ENCODE results near the gene CLEC6A.
"Not testable (repeated sequence)": the region's sequence is repeated elsewhere in the genome, so short reads cannot be mapped to it uniquely, and the experiment has no call there.

Gene CLEC6A

GRCh38 chr12:8455727-8456360, at the start of gene CLEC6A:
CLEC6A (plus strand) TSS chr12:8455962; CDS start chr12:8456112, 150 bp downstream.
- no peak for DNase-seq (ENCODE audit: low read depth, low spot score)

- DNase-seq (ENCODE audit: low read depth, low spot score): not testable (repeated sequence)
These were observed 36.2 kb upstream of the CLEC6A start for GRCh38 chr12:8419576-8419975.

DNA sequence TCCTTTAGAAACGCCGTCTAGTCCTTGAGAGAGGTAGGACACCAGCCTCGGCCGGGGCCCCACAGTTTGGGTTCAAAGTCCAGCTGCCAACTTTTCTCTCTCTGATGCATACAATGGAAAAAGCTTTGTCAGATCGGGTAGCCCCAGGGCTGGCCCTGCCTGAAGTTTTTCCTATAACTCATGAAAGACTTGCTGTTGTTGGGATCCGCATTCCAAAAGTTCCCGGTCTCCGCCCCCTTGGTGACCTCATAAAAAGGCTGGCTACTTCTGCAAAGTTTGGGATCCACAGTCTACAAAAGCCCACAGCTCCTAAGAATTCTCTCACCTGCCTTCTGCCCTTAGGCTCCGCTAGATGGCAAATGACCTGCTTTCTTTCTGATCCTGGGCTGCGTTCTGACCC, 35.3 kb upstream of the CLEC6A start:
- DNase-seq (ENCODE audit: low read depth, low spot score): no peak

GRCh38 chr12:8444536-8445278, 11.1 kb upstream of the CLEC6A start:
- DNase-seq (ENCODE audit: low read depth, low spot score): not testable (repeated sequence)

DNA sequence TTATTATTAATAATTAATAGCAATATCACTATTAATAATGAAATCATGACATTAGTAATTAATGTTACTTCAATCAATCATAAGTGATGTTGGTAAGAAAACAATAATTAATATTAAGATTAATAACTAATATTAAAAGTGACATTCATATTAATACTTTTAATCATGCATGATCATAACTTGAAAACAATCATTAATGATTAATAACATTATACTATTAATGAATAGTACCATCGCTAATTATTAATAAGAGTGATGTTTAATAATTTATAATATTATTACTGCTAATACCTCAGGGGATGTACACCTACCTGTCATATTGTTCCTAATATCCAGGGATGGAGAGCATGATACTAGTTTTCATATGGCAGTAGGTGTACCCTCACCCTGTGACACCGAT, 10.0 kb upstream of the CLEC6A start:
- DNase-seq (ENCODE audit: low read depth, low spot score): no peak

DNA sequence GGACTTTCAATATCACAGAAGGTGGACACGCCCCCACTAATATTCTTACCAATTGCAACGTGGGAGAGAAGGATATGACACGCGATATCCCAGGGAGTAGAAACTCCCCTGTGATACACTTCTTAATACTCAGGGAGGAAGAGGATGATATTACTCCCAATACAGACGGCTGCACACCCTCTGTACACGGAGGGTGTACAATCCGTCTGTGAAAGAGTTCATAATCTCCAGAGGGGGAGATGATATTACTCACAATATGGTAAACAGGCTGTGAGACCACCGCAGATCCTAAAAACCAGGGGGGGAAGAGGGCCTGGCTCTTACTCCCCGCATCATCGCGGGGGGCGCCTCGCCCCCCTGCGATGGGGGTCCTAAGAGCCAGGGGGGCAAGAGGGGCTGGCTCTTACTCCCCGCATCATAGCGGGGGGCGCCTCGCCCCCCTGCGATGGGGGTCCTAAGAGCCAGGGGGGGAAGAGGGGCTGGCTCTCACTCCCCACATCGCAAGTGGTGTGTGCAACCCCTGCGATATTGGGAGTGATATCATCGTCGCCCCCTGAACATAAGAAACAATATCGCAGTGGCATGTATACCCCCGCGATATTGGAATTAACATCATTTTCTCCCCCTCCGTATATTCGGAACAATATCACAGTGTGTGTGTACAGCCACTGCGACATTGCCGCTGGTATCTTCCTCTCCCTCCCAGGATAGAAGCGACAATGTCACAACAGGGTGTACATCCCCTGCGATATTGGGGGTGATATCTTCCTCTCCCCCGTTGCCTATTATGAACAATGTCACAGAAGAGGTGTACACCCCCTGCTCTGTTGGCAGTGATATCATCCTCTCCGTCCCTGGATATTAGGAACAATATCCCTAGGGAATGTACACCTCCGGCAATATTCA, 8.9 kb upstream of the CLEC6A start:
- DNase-seq (ENCODE audit: low read depth, low spot score): no peak

GRCh38 chr12:8449355-8449859, 6.4 kb upstream of the CLEC6A start:
- DNase-seq (ENCODE audit: low read depth, low spot score): no peak

DNA sequence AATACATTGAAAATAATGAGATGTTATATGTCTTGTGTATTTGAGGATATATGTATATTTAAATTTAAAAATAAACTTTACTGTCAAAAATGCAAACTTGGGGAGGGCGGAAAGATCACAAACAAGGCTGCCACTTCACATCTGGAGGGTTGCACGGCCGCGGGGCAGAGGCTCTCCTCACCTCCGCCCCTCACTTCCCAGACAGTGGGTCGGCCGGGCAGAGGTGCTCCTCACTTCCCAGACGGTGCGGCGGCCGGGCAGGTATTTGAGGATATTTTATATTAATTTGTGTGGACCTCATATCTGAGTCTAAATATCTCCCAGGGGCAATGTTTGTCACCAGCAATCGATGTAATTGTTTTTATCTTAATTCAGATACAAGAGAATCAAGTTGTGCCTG, 3.7 kb upstream of the CLEC6A start:
- no peak for DNase-seq (ENCODE audit: low read depth, low spot score)

DNA sequence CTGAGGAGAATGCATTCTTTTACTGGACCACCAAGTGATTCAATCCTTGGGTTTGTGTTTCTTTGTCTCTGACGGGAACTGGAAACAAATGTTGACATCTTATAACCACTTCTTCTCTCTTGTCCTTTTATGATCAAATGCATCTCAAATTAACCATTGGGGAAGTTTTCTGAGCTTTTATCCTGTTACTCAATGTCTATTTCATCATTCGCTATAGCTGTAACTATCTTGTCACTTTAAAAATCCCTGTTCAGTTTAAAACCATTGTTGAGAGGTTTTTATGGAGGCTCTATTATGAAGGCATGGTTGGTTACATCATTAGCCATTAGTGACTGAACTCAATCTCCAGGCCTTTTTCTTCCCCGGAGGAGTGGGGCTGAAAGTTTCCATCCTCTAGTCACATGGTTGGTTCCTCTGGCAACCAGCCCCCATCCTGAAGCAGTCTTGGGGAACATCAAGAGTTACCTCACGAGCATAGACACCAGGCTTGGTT, 2.7 kb upstream of the CLEC6A start:
- DNase-seq (ENCODE audit: low read depth, low spot score): no peak

DNA sequence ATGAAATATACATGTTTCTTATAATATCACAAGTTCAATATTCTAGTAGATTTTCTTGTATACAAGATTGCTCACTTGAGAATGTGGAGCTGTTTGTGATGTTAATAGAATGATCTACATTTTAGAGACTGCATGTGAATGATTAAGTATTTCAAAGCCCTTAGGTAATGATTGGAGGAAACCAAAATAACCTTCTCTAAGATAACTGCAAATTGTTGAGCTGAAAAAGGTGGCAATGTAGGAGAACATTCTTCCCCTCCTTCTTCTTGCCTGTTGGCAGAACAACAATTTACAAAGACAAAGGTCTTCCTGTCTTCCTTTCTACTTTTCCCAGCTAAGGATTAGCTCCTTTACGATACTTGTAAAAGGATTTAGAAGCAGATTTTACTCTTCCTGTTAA, 2.0 kb upstream of the CLEC6A start:
- DNase-seq (ENCODE audit: low read depth, low spot score): no peak

DNA sequence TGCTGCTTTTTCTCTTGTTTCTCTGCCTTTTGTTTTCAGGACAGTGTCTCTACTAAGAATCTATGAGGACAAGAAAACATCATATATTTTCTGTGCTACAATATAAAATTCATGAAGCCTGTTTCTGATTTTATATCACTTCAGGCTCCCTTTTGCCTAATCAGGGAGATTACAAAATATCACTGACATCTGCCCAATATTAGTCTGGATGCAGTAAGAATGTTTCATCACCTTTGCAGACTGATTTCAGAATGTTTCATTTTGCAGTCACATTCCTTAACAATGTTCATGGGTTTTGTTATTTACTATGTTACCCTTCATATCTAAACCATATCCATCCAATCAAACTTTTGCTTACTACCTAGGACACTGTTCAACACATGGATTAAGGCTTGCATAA, 491 bp upstream of the CLEC6A start:
- DNase-seq (ENCODE audit: low read depth, low spot score): no peak

- no peak for DNase-seq (ENCODE audit: low read depth, low spot score)
These were observed 5.7 kb downstream of the CLEC6A start for GRCh38 chr12:8461426-8461825.

DNA sequence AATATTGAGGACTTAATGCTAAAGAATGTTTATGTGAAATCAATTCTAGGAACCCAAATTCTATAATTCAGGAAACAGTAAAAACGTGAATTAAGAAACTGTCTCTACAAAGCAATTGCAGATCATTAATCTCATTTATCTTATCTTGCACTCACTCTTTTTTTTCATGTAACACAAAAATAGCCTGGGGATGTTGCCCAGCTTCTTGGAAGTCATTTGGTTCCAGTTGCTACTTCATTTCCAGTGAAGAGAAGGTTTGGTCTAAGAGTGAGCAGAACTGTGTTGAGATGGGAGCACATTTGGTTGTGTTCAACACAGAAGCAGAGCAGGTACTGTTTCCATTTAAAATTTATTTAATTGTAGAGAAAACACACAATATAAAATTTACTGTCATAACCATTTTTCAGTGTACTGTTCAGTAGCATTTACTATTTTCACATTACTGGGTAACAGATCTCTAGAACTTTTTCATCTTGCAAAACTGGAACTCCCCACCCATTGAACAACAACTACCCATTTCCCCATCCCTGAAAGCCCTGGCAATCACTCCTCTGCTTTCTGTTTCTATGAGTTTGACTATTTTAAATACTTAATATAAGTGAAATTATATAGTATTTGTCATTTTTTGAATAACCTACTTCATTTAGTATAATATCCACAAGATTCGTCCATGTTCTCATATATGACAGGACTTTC, 9.7 kb downstream of the CLEC6A start:
- DNase-seq (ENCODE audit: low read depth, low spot score): no peak

DNA sequence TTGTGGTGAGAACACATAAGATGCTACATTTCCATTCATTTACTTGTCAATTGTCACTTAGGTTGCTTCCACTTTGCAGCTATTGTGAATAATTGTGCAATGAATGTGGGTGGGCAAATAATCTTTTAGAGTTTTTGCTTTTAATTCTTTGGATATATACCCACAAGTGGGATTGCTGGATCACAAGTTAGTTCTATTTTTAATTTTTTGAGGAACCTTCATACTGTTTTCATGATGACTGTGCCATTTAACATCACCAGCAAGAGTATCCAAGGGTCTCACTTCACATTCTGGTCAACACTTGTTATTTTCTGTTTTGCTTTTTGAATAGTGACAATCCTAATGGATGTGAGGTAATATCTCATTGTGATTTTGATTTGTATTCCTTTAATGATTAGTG, 10.5 kb downstream of the CLEC6A start:
- no peak for DNase-seq (ENCODE audit: low read depth, low spot score)

GRCh38 chr12:8471090-8471489, 15.3 kb downstream of the CLEC6A start:
- DNase-seq (ENCODE audit: low read depth, low spot score): no peak

DNA sequence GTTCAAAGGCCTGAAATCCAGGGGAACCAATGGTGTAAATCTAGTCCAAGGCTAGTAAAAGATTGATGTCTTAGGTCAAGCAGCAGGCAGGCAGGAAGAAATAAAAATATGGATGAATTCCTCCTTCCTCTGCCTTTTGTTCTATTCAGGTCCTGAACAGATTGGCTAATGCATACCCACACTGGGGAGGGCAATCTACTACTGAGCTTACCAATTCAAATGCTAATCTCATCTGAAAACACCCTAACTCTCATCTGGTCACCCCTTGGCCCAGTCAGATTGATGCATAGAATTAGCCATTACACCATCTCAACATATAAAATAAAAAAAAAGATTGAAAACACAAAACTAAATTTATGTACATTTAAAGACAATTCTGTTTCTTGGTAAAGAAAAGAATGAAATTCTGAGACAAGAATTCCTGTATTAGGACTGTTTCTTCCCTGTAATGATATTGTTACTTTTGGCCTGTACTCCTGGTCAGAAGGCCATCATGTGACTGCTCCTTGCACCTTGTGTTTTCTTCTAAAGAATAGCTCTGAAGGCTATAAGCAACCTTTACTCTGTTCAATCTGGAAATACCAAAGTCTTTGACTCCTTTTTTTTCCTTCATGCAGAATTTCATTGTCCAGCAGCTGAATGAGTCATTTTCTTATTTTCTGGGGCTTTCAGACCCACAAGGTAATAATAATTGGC, 19.9 kb downstream of the CLEC6A start:
- DNase-seq (ENCODE audit: low read depth, low spot score): no peak

DNA sequence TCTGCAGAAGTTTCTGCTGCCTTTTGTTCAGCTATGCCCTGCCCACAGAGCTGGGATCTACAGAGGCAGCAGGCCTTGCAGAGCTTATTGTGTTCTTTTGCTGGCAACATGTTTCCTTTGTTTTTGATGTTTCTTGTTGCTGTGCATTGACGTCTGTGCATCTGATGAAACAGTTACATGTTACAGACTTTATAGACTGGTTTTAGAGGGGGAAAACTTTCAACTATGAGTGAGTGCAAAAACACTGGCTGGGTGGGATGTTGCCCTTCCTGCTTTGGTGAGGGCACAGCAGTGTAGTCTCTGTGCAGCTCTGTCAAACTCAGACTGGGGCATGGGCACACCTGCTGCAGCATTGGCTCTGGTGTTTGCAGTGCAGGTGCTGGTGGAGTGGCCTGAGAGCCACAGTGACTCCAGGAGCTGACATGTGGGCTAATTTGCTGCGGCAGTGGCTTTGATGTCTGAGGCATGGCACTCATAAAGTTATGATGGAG, 26.9 kb downstream of the CLEC6A start:
- no peak for DNase-seq (ENCODE audit: low read depth, low spot score)

GRCh38 chr12:8483079-8483478, 27.3 kb downstream of the CLEC6A start:
- DNase-seq (ENCODE audit: low read depth, low spot score): no peak

DNA sequence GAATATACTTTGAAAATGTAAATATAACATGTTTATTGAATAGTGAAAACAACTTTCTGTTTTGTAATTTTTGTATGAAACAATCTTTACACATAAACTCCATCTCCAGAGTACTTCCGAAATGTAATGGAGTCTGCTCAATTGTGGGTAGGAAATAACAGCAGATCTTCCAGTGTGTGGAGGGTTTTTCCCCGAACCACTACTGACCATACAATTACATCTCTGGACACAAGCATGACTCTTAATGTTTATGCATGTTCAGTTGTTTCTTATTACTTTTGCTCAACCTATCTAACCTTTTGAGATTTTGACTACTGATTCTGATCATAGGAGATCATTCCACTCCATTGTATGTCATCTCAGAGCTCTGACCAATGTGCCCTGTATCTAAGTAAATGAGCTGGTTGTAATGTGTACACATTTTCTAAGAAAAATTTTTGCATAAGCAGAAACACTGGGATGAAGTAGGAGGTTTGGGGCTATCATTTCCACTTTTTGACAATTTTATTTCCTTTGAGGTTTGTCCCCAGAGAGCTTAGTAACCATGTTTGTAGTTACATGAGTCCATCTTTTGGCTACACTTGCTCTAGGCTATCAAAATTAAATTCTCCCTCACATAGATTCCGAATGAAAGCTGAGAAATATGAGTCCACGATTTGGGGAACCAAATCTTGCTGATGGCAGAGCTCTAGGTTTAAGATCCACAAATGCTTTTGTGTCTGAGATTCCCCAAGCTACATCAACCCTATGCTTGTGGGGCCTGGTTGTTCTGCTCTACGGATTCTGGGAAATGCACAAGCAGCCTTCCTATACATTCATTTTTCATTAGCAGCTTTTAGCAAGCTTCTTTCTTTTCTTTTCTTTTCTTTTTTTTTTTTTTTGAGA, 36.1 kb downstream of the CLEC6A start:
- no peak for DNase-seq (ENCODE audit: low read depth, low spot score)

- DNase-seq (ENCODE audit: low read depth, low spot score): no peak
These were observed 37.3 kb downstream of the CLEC6A start for GRCh38 chr12:8493084-8493483.
